ENCODE results near the gene MAPK8IP2. TPM values are rescaled to one million over a fixed set of nuclear protein-coding genes. Genes with fewer than 3 reads are reported as not detected.
"Not testable (repeated sequence)": the region's sequence is repeated elsewhere in the genome, so short reads cannot be mapped to it uniquely, and the experiment has no call there.

The MAPK8IP2 gene
- total and polyA plus RNA-seq, 8 donors: 0.66 to 2.3 (median 1.0) TPM

DNA sequence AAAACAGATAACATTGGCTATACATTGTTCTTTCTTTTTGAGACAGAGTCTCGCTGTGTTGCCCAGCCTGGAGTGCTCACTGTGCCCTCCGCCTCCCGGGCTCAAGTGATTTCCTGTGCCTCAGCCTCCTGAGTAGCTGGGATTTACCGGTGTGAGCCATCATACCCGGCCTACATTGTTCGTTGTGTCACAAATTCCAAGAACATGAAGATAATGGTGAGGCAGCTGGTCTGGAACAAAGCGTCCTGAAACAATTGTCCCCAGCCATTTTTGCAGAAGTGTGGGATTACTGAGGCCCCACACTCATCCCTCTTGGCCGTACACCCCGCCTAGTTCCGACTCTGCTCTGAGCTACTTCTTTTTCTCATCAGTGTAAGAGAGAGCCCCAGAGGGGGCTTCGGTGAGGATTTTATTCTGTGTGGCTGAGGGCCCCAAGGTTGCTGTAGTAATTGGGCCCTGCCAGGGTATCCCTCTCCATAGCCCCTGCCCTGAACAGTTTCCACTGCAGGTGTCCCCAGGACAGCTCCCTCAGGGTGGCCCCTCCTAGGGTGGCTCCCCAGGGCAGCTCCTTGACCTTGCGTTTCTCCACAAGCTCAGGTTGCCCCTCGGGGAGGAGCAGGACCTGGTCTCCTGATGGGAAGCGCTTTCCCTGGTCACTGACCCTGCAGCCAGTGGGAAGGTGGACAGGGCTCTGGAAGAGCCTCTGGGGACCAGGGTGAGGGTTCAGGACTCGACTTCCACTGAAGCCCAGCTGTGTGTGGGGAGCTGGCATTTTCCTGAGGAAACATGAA lies 40.5 kb downstream of the MAPK8IP2 start:
- ATAC-seq (peak; percentile 8), DNase-seq (peak in 1 of 4 donors; percentile 46)
- peak overlapping the region in 1 of 2 donors; percentile 15 for H3K27ac ChIP-seq
- intact Hi-C loops (cut with DNase I): no loop called here
- peaks cover 5 to 21% of the 10 kb centered on the region in 2 donors for H3K4me1 ChIP-seq
- no peak overlapping the region for H3K4me3 ChIP-seq
- H3K27me3 ChIP-seq: peaks cover 0 to 20% of the 10 kb centered on the region in 2 donors
- TF ChIP-seq, protein P1, sequence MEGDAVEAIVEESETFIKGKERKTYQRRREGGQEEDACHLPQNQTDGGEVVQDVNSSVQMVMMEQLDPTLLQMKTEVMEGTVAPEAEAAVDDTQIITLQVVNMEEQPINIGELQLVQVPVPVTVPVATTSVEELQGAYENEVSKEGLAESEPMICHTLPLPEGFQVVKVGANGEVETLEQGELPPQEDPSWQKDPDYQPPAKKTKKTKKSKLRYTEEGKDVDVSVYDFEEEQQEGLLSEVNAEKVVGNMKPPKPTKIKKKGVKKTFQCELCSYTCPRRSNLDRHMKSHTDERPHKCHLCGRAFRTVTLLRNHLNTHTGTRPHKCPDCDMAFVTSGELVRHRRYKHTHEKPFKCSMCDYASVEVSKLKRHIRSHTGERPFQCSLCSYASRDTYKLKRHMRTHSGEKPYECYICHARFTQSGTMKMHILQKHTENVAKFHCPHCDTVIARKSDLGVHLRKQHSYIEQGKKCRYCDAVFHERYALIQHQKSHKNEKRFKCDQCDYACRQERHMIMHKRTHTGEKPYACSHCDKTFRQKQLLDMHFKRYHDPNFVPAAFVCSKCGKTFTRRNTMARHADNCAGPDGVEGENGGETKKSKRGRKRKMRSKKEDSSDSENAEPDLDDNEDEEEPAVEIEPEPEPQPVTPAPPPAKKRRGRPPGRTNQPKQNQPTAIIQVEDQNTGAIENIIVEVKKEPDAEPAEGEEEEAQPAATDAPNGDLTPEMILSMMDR (IDR thresholded peaks at IDR 0.05): no peak
- no peaks in the 10 kb centered on the region for H3K36me3 ChIP-seq
- no peaks in the 10 kb centered on the region for H3K9me3 ChIP-seq

DNA sequence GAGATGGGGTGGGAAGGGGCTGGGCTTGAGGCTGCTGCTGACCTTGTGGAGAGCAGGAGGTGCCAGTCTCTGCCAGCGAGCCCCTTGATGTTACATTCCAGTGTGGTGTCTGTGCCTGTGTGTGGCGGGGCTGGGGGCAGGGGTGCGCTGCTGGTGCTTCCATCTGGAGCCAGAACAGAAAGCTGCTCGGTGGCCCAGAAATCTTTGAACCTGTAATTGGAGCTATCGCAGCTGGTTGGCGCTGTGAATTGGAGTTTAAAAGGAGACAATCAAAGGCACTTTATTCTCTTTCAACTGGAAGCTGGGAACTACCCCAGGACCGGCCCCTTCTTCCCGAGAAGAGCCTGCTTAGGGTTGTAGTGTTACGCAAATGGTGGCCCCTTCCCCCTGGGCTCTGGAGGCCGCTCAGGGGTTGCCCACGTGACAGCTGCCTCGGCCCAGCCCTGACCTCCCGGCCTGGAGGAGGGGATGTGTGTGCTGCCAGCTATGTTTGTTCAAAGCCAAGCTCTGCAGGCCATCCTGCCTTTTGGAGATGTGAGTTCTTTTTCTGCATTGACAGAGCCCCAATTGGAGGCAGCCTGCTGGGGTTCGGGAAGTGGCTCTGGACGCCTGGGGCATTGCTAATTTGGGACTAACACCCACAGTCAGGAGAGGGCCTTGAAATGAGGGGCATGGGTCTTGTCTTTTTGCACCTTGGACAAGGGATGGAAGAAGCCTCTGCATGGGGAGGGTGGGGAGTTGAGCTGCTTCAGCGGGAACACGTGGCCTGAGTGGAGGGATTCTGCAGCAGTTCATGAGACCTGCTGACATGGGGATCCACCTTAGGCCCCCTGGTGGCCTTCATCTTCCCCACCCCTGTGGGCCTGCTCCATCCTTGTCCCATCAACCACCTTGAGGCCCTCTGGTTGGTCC lies 41.4 kb downstream of the MAPK8IP2 start:
- DNase-seq: peak in 3 of 4 donors; percentile 76 to 88 (median 77)
- no peak overlapping the region for H3K4me3 ChIP-seq
- peak; percentile 89 for ATAC-seq
- H3K9me3 ChIP-seq: no peaks in the 10 kb centered on the region
- H3K36me3 ChIP-seq: no peaks in the 10 kb centered on the region
- peaks cover 0 to 24% of the 10 kb centered on the region in 2 donors for H3K27me3 ChIP-seq
- H3K27ac ChIP-seq: peak overlapping the region in 1 of 2 donors; percentile 15
- intact Hi-C loops (cut with DNase I): no loop called here
- TF ChIP-seq, protein P1 (IDR thresholded peaks at IDR 0.05): peak in 1 of 2 donors; percentile 14
- H3K4me1 ChIP-seq: peaks cover 5 to 21% of the 10 kb centered on the region in 2 donors

DNA sequence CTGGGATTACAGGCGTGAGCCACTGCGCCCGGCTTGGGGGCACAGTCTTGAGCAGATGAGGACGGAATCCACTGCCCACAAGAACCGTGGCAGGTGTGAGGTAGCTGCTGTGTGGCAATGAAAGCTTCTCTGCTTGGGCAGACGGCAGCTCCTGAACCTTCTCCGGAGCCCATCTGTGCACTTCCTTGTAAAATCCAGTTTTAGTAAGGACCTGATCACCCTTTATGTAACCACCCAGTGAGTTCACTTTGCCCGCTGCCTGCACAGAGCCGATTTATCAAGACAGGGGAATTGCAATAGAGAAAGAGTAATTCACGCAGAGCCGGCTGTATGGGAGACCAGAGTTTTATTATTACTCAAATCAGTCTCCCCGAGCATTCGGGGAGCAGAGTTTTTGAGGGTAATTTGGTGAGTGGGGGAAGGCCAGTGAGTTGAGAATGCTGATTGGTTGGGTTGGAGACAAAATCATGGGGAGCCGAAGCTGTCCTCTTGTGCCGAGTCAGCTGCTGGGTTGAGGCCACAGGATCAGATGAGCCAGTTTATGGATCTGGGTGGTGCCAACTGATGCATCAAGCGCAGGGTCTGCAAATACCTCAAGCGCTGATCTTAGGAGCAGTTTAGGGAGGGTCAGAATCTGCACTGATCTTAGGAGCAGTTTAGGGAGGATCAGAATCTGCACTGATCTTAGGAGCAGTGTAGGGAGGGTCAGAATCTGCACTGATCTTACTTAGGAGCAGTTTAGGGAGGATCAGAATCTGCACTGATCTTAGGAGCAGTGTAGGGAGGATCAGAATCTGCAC lies 42.6 kb downstream of the MAPK8IP2 start:
- DNase-seq; H3K27ac ChIP-seq; ATAC-seq; H3K4me3 ChIP-seq; H3K9me3 ChIP-seq; intact Hi-C loops (cut with DNase I); H3K36me3 ChIP-seq: not testable (repeated sequence)
- Histone ChIP-seq H3K27me3 (peaks cover 0 to 24% of the 10 kb centered on the region in 2 donors), H3K4me1 (peaks cover 5 to 21% of the 10 kb centered on the region in 2 donors)

DNA sequence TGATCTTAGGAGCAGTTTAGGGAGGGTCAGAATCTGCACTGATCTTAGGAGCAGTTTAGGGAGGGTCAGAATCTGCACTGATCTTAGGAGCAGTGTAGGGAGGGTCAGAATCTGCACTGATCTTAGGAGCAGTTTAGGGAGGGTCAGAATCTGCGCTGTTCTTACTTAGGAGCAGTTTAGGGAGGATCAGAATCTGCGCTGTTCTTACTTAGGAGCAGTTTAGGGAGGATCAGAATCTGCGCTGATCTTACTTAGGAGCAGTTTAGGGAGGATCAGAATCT lies 43.2 kb downstream of the MAPK8IP2 start:
- DNase-seq; H3K36me3 ChIP-seq; ATAC-seq; H3K4me3 ChIP-seq; H3K27ac ChIP-seq; H3K9me3 ChIP-seq; intact Hi-C loops (cut with DNase I): not testable (repeated sequence)
- H3K4me1 ChIP-seq: peaks cover 5 to 21% of the 10 kb centered on the region in 2 donors
- peaks cover 0 to 24% of the 10 kb centered on the region in 2 donors for H3K27me3 ChIP-seq

DNA sequence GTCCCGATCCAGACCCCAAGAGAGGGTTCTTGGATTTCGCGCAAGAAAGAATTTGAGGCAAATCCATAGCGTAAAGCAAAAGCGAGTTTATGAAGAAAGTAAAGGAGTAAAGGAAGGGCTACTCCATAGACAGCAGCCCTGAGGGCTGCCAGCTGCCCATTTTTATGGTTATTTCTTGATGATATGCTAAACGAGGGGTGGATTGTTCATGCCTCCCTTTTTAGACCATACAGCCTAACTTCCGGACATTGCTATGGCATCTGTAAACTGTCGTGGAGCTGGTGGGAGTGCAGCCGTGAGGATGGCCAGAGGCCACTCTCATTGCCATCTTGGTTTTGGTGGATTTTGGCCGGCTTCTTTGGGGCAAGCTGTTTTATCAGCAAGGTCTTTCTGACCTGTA lies 52.7 kb downstream of the MAPK8IP2 start:
- Histone ChIP-seq H3K4me3 (no peak overlapping the region), H3K36me3 (no peaks in the 10 kb centered on the region), H3K27me3 (peaks cover 0 to 11% of the 10 kb centered on the region in 2 donors), H3K4me1 (peaks cover 0 to 29% of the 10 kb centered on the region in 2 donors), H3K27ac (no peak overlapping the region), H3K9me3 (peaks cover 0 to 5% of the 10 kb centered on the region in 2 donors)
- ATAC-seq: no peak
- no peak for DNase-seq
- intact Hi-C loops (cut with DNase I): no loop called here
- TF ChIP-seq, protein P1 (IDR thresholded peaks at IDR 0.05): no peak

DNA sequence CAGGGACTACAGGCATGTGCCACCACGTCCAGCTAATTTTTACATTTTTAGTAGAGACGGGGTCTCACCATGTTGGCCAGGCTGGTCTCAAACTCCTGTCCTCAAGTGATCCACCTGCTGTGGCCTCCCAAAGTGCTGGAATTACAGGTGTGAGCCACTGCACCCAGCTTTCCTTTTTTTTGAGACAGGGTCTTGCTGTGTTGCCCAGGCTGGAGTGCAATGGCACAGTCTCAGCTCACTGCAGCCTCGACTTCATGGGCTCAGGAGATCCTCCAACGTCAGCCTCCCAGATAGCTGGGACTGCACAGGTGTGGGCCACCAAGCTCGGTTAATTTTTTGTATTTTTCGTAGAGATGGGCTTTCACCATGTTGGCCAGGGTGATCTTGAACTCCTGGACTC lies 54.1 kb downstream of the MAPK8IP2 start:
- H3K4me1 ChIP-seq: peaks cover 0 to 29% of the 10 kb centered on the region in 2 donors
- H3K36me3 ChIP-seq; DNase-seq; intact Hi-C loops (cut with DNase I); ATAC-seq; H3K9me3 ChIP-seq; H3K4me3 ChIP-seq: not testable (repeated sequence)
- peaks cover 0 to 11% of the 10 kb centered on the region in 2 donors for H3K27me3 ChIP-seq
- peak overlapping the region in 1 of 2 donors; percentile 72 for H3K27ac ChIP-seq
